Activated CD4-positive, alpha-beta T cell treated with anti-CD3 and anti-CD28 coated beads, Interleukin-2, Interleukin-4, amounts not matched to agents 100 ng/mL and 50 ng/mL, durations not matched to agents 16 hours and 8 hours (primary cell): ENCODE results near the gene FOXM1.

Experiments
- DNase-seq: peaks from one replicate; pipeline ENCODE4 v3.0.0-alpha.2; 2020; ENCODE audit warnings: low spot score

FOXM1 gene

GRCh38 chr12:2836574-2836973, 40.4 kb downstream of the FOXM1 start:
- no peak for DNase-seq

GRCh38 chr12:2835691-2836403, 41.1 kb downstream of the FOXM1 start:
- no peak for DNase-seq

- DNase-seq = no peak
Measured at GRCh38 chr12:2834581-2835491, 42.1 kb downstream of the FOXM1 start, which contains the start of gene NRIP2. TSS of gene NRIP2 (minus strand) at chr12:2835035. CDS start at chr12:2834983, 52 bp downstream.

- DNase-seq = no peak
Measured at GRCh38 chr12:2833810-2834209, 43.2 kb downstream of the FOXM1 start.

- no peak for DNase-seq
Measured at GRCh38 chr12:2833327-2833726, 43.6 kb downstream of the FOXM1 start.

GRCh38 chr12:2832550-2833127, 44.3 kb downstream of the FOXM1 start:
- no peak for DNase-seq

GRCh38 chr12:2829275-2829674, 47.7 kb downstream of the FOXM1 start:
- DNase-seq = no peak

- DNase-seq = no peak
Measured at GRCh38 chr12:2826721-2827515, 50.1 kb downstream of the FOXM1 start.

- no peak for DNase-seq
Measured at GRCh38 chr12:2826036-2826435, 50.9 kb downstream of the FOXM1 start.

- no peak for DNase-seq
Measured at GRCh38 chr12:2825132-2825531, 51.8 kb downstream of the FOXM1 start.

- DNase-seq = no peak
Measured at GRCh38 chr12:2824541-2824940, 52.4 kb downstream of the FOXM1 start.

GRCh38 chr12:2823483-2823882, 53.5 kb downstream of the FOXM1 start:
- DNase-seq = no peak

GRCh38 chr12:2820432-2820831, 56.5 kb downstream of the FOXM1 start:
- DNase-seq = no peak

GRCh38 chr12:2819810-2820209, 57.2 kb downstream of the FOXM1 start:
- DNase-seq = no peak

- peak; percentile 70 for DNase-seq
Measured at GRCh38 chr12:2813214-2814185, 63.5 kb downstream of the FOXM1 start.

- DNase-seq = peak; percentile 99
Measured at GRCh38 chr12:2812290-2813213, 64.4 kb downstream of the FOXM1 start, which contains the start of gene ITFG2. TSS of gene ITFG2 (plus strand) at chr12:2812668. CDS start at chr12:2812761, 93 bp downstream.

- no peak for DNase-seq
Measured at GRCh38 chr12:2811801-2812200, 65.2 kb downstream of the FOXM1 start.
